Panc1 (cell line): Measurements from ENCODE around the gene FABP7. TPM values are rescaled to one million over a fixed set of nuclear protein-coding genes. Genes with fewer than 3 reads are reported as not detected.
A peak's percentile ranks its signal among the peaks of the same experiment; 100 is the strongest.

ENCODE experiments used
- ATAC-seq: fragments of 200-7000 bp; cut with Tn5 transposase; 2 replicates; pipeline ENCODE4 v1.9.1; 2020; ENCODE audit warnings: mild to moderate bottlenecking, moderate library complexity
- BruUV-seq: library from RNA; stranded (reverse); fragments of 400-500 nt; replicated peaks from 2 replicates; lab custom pipeline; 2021; lab: Mats Ljungman, UMichigan
- CTCF ChIA-PET: fragments of 300-600 bp; sonication (Branson Sonifier 250); formaldehyde crosslinking; loops from one replicate; lab custom pipeline; 2022; ENCODE audit warnings: antibody characterized with exemption; lab: Charles Lee
- POLR2A ChIA-PET: fragments of 300-600 bp; sonication (Branson Sonifier 250); formaldehyde crosslinking; loops from one replicate; lab custom pipeline; 2022; ENCODE audit warnings: antibody characterized with exemption; lab: Charles Lee
- DNase-seq: peaks from one replicate; pipeline ENCODE4 v3.0.0-alpha.2; 2010; ENCODE audit warnings: low read depth, low spot score
- H3K27ac ChIP-seq: 2 replicates; pipeline ENCODE4 v1.5.1; 2011; ENCODE audit warnings: mild to moderate bottlenecking, low read length, inconsistent platforms
- H3K27me3 ChIP-seq: fragments of 200-500 bp; sonication (Bioruptor generic); 2 replicates; pipeline ENCODE4 v1.6.0; 2014; ENCODE audit warnings: low read length, inconsistent platforms; ENCODE audit not compliant: control insufficient read depth, insufficient read depth
- H3K36me3 ChIP-seq: fragments of 200-500 bp; sonication (Bioruptor generic); 2 replicates; pipeline ENCODE4 v1.5.1; 2014; ENCODE audit warnings: inconsistent platforms, mild to moderate bottlenecking, low read length, moderate library complexity; ENCODE audit not compliant: control insufficient read depth, insufficient read depth
- H3K4me1 ChIP-seq: 2 replicates; pipeline ENCODE4 v1.5.1; 2011; ENCODE audit warnings: inconsistent platforms, mild to moderate bottlenecking, low read length, moderate library complexity; ENCODE audit not compliant: control insufficient read depth, insufficient read depth
- H3K4me3 ChIP-seq, 2 experiments: 2 replicates each; pipeline ENCODE4 v1.5.1; 2011 to 2012; ENCODE audit warnings: low read depth in 2 of 2, low read length in 2 of 2, mild to moderate bottlenecking in 2 of 2, inconsistent platforms in 1 of 2, moderate library complexity in 1 of 2
- H3K9me3 ChIP-seq: fragments of 200-500 bp; sonication (Bioruptor generic); 2 replicates; pipeline ENCODE4 v1.5.1; 2014; ENCODE audit warnings: low read depth, mild to moderate bottlenecking, inconsistent platforms, low read length, moderate library complexity; ENCODE audit not compliant: control insufficient read depth, insufficient read depth
- POLR2AphosphoS5 ChIP-seq: IDR thresholded peaks from 2 replicates; pipeline ENCODE4 v1.6.1; 2012; ENCODE audit warnings: mild to moderate bottlenecking, low read depth, low read length, moderate library complexity
- SIN3A ChIP-seq: IDR thresholded peaks from 2 replicates; pipeline ENCODE4 v1.6.1; 2012; ENCODE audit warnings: low read depth, mild to moderate bottlenecking, low read length, moderate library complexity, borderline replicate concordance; ENCODE audit not compliant: insufficient read depth
- TCF7L2 ChIP-seq: IDR thresholded peaks from 2 replicates; pipeline ENCODE4 v1.6.1; 2011; ENCODE audit warnings: mild to moderate bottlenecking, low read depth, low read length, inconsistent platforms
- in situ Hi-C: cut with HindIII; loops from 2 replicates; pipeline ENCODE4 v1.10.0; 2016; ENCODE audit warnings: low sequenced_read_pairs, low pct_unique_long_range_greater_than_20kb
- intact Hi-C: fragments of 100-400 bp; cut with micrococcal nuclease; formaldehyde crosslinking; loops from one replicate; pipeline ENCODE4 v1.10.0; 2022; ENCODE audit not compliant: unreplicated experiment
- total RNA-seq: library from RNA; stranded (reverse); gene quantifications from one replicate; pipeline ENCODE4 v1.2.1, GENCODE V29; 2021; ENCODE audit not compliant: unreplicated experiment
- TF ChIP-seq, protein P1 (sequence below): fragments of 450-650 bp; IDR thresholded peaks from 2 replicates; pipeline ENCODE4 v1.5.1; 2017; ENCODE audit warnings: mild to moderate bottlenecking
- TF ChIP-seq, protein P2 (sequence below), 2 experiments: IDR thresholded peaks; 2 replicates each; pipeline ENCODE4 v1.6.1; 2011 to 2012; ENCODE audit warnings: low read depth in 2 of 2, control low read depth in 1 of 2, low read length in 1 of 2, mild to moderate bottlenecking in 1 of 2, moderate library complexity in 1 of 2; ENCODE audit not compliant: insufficient read depth in 1 of 2

FABP7 gene
- total RNA-seq, 1 experiment from 2014 or later, result not detected

DNA sequence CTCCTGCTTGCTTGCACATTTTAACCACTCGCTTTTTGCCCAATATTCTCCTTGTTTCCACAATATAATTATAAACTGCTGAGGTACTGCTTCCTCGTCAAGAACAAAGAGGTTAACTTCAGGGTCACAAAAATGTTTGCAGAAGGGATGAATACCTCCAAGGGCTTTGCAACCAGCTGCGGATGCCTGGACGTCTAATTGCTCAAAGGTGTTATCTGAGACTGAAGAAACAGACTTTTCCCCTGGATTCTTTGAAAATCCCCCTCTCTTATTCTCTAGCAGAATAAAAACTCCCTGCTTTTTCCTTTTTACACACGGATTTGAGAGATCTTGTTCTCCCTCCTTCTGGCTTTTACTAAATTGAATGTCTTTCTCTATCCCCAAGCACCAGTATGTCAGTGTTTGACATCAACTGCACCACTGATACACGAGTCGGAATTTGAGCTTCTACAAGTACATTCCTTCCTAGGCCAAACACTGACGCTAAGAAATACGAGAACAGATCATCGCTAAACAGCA is 9.2 kb downstream of the FABP7 start:
- no peaks in the 10 kb centered on the region for H3K9me3 ChIP-seq
- H3K36me3 ChIP-seq, result no peaks in the 10 kb centered on the region
- BruUV-seq, result no TSS peak
- ChIA-PET POLR2A (no interaction called here), CTCF (interaction anchor here (1.5 kb wide), 1 partner anchor 10 kb away, joined by 5 read pairs; no protein-coding TSS in a partner anchor)
- in situ Hi-C loops, result no loop called here
- H3K4me3 ChIP-seq, result peak overlapping the region; percentile 65 to 70
- DNase-seq (no peak), ATAC-seq (peak; percentile 33; the same call in 1 of the 2 replicates)
- peaks cover 4% of the 10 kb centered on the region; the same call in 1 of the 2 replicates for H3K27me3 ChIP-seq
- intact Hi-C loops, result no loop called here
- TF ChIP-seq, protein P1, sequence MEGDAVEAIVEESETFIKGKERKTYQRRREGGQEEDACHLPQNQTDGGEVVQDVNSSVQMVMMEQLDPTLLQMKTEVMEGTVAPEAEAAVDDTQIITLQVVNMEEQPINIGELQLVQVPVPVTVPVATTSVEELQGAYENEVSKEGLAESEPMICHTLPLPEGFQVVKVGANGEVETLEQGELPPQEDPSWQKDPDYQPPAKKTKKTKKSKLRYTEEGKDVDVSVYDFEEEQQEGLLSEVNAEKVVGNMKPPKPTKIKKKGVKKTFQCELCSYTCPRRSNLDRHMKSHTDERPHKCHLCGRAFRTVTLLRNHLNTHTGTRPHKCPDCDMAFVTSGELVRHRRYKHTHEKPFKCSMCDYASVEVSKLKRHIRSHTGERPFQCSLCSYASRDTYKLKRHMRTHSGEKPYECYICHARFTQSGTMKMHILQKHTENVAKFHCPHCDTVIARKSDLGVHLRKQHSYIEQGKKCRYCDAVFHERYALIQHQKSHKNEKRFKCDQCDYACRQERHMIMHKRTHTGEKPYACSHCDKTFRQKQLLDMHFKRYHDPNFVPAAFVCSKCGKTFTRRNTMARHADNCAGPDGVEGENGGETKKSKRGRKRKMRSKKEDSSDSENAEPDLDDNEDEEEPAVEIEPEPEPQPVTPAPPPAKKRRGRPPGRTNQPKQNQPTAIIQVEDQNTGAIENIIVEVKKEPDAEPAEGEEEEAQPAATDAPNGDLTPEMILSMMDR, result no peak
- no peak for TF ChIP-seq TCF7L2
- TF ChIP-seq POLR2AphosphoS5, result no peak
- no peak for TF ChIP-seq SIN3A
- TF ChIP-seq, protein P2, sequence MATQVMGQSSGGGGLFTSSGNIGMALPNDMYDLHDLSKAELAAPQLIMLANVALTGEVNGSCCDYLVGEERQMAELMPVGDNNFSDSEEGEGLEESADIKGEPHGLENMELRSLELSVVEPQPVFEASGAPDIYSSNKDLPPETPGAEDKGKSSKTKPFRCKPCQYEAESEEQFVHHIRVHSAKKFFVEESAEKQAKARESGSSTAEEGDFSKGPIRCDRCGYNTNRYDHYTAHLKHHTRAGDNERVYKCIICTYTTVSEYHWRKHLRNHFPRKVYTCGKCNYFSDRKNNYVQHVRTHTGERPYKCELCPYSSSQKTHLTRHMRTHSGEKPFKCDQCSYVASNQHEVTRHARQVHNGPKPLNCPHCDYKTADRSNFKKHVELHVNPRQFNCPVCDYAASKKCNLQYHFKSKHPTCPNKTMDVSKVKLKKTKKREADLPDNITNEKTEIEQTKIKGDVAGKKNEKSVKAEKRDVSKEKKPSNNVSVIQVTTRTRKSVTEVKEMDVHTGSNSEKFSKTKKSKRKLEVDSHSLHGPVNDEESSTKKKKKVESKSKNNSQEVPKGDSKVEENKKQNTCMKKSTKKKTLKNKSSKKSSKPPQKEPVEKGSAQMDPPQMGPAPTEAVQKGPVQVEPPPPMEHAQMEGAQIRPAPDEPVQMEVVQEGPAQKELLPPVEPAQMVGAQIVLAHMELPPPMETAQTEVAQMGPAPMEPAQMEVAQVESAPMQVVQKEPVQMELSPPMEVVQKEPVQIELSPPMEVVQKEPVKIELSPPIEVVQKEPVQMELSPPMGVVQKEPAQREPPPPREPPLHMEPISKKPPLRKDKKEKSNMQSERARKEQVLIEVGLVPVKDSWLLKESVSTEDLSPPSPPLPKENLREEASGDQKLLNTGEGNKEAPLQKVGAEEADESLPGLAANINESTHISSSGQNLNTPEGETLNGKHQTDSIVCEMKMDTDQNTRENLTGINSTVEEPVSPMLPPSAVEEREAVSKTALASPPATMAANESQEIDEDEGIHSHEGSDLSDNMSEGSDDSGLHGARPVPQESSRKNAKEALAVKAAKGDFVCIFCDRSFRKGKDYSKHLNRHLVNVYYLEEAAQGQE (IDR thresholded peaks at IDR 0.05; ENCODE audit: insufficient read depth in 1 of 2, low read depth in 2 of 2, low read length in 1 of 2), result no peak
- H3K27ac ChIP-seq, result peak overlapping the region; percentile 68
- peaks cover 9% of the 10 kb centered on the region; the same call in 1 of the 2 replicates for H3K4me1 ChIP-seq

DNA sequence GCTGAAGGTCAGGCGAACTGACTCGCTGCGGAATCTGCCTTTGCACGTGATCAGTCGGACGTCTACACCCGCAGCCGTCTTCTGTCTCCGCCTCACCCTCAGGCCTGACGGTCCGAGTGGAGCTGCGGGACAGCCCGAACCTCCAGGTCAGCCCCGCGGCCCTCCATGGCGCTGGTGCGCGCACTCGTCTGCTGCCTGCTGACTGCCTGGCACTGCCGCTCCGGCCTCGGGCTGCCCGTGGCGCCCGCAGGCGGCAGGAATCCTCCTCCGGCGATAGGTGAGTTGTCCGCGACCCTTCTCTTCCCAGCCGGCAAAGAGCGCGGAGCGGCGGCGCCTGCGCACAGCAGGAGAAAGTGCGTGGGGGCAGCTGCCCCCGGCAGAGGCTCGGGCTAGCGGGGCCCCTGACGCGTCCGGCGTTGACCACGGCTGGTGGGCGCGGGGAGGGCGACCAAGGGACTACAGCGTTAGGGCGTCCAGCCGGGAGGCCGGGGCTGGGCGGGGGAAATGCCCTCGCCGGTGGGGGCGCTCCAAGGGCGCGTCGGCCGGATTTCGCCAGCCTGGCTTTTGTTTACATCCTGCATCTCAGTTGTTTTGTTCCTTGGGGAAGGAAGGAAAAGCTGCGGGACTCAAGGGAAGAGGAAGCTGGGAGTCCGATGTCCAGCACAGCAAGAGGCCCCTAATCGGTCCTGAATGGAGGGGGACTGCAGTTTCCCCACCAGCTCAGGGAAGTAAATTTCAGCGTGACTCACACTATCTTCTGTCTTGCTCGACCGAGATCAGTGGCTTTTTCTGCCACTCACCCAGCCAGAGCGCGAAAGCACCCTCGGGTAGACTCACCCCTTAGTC is 9.9 kb downstream of the FABP7 start, which contains the start of gene SMPDL3A:
SMPDL3A (plus strand) TSS at position 77 of the 846 bp plus-strand sequence; CDS start at position 166, 89 bp downstream.
- TF ChIP-seq, protein P2 (IDR thresholded peaks at IDR 0.05; ENCODE audit: insufficient read depth in 1 of 2, low read depth in 2 of 2, low read length in 1 of 2), result no peak
- TF ChIP-seq POLR2AphosphoS5 (no peak), SIN3A (0 out of 2 replicates have a peak, but pooled peaks have one; percentile 75)
- TF ChIP-seq, protein P1, result peak; percentile 89
- ATAC-seq (peak; percentile 92), DNase-seq (peak; percentile 72)
- no TSS peak for BruUV-seq
- Histone ChIP-seq H3K9me3 (no peaks in the 10 kb centered on the region), H3K4me3 (peak within 1 kb of the TSS; percentile 65 to 70), H3K36me3 (no peaks in the 10 kb centered on the region), H3K4me1 (peaks cover 9% of the 10 kb centered on the region; the same call in 1 of the 2 replicates), H3K27ac (peak within 1 kb of the TSS; percentile 68), H3K27me3 (peaks cover 4% of the 10 kb centered on the region; the same call in 1 of the 2 replicates)
- ChIA-PET POLR2A (interaction anchor here (0.6 kb wide), 1 partner anchor 139 kb away, joined by 3 read pairs; no protein-coding TSS in a partner anchor), CTCF (interaction anchor here (1.5 kb wide), 1 partner anchor 9 kb away, joined by 5 read pairs; no protein-coding TSS in a partner anchor)
- intact Hi-C loops, result no loop called here
- in situ Hi-C loops, result no loop called here
